GM12878 (cell line): ENCODE results near the gene NPM1.

ENCODE experiments used
- CTCF ChIP-seq, 3 experiments: IDR thresholded peaks in 2 of 3; conservative IDR thresholded peaks in 1 of 3; 2 replicates each; pipeline ENCODE4 v1.5.1; 2011; ENCODE audit warnings: low read depth in 3 of 3, low read length in 3 of 3, mild to moderate bottlenecking in 3 of 3, control low read depth in 2 of 3, moderate library complexity in 2 of 3, inconsistent platforms in 1 of 3, mixed read lengths in 1 of 3; ENCODE audit not compliant: control insufficient read depth in 2 of 3, insufficient read depth in 1 of 3; ENCODE audit errors: extremely low read depth in 1 of 3
- GABPA ChIP-seq: IDR thresholded peaks from 2 replicates; pipeline ENCODE4 v1.6.1; 2014; ENCODE audit warnings: antibody characterized with exemption, low read depth, mild to moderate bottlenecking, inconsistent platforms
- MTA2 ChIP-seq: fragments of 450-650 bp; IDR thresholded peaks from 2 replicates; pipeline ENCODE4 v1.6.1; 2016; ENCODE audit warnings: low read depth, mild to moderate bottlenecking, moderate library complexity

GRCh38 chr5:171367424-171368370 lies 20.0 kb upstream of the NPM1 start:
- TF ChIP-seq GABPA (no peak), MTA2 (no peak), CTCF (IDR thresholded peaks at IDR 0.05 in 2 of 3, conservative IDR thresholded peaks at IDR 0.05 in 1 of 3; ENCODE audit: control insufficient read depth in 2 of 3, extremely low read depth in 1 of 3, insufficient read depth in 1 of 3, low read depth in 3 of 3, low read length in 3 of 3) (no peak)
